Regular cardiac myocyte (primary cell): ENCODE results near the gene RNF223. TPM values are rescaled to one million over a fixed set of nuclear protein-coding genes. Genes with fewer than 3 reads are reported as not detected.

Experiments used
- total RNA-seq: library from RNA; depleted of rRNA; stranded (reverse); fragments of >200 nt; gene quantifications from 2 replicates; pipeline ENCODE4 v1.2.3, GENCODE V29; 2014

The RNF223 gene
- total RNA-seq = not detected in 2 replicates

GRCh38 chr1:1073743-1074587 lies at the start of gene RNF223:
Gene RNF223, minus strand, starts transcription at chr1:1074306. Its CDS starts 1,740 bp downstream, at chr1:1072566.

GRCh38 chr1:1115786-1116700 lies 41.9 kb upstream of the RNF223 start, which contains the start of gene C1orf159:
Gene C1orf159, minus strand, starts transcription at chr1:1116089. Its CDS starts 24,546 bp downstream, at chr1:1091543.

Other genes starting within 250 kb of the RNF223 start
- 4.5 and 5.8 TPM in 2 replicates for gene SAMD11, start 150.4 kb downstream of the RNF223 start, total RNA-seq
- 57.2 and 178 TPM in 2 replicates for gene NOC2L, start 115.0 kb downstream of the RNF223 start, total RNA-seq
- 5.0 and 7.9 TPM in 2 replicates for gene KLHL17, start 113.7 kb downstream of the RNF223 start, total RNA-seq
- gene PLEKHN1, start 107.8 kb downstream of the RNF223 start, total RNA-seq = 0.28 and 0.58 TPM in 2 replicates
- gene PERM1, start 92.2 kb downstream of the RNF223 start, total RNA-seq = 0.38 and 8.5 TPM in 2 replicates
- gene HES4, start 74.2 kb downstream of the RNF223 start, total RNA-seq = 4.2 and 7.6 TPM in 2 replicates
- 48.8 and 104 TPM in 2 replicates for gene ISG15, start 60.8 kb downstream of the RNF223 start, total RNA-seq
- 25.9 and 49.3 TPM in 2 replicates for gene AGRN, start 54.2 kb downstream of the RNF223 start, total RNA-seq
- 4.4 and 5.4 TPM in 2 replicates for gene C1orf159, start 41.8 kb upstream of the RNF223 start, total RNA-seq
- not detected in 2 replicates for gene TTLL10, start 99.6 kb upstream of the RNF223 start, total RNA-seq
- 0.28 TPM in 1 of 2 replicates, not detected in the other for gene TNFRSF18, start 132.3 kb upstream of the RNF223 start, total RNA-seq
- gene TNFRSF4, start 139.8 kb upstream of the RNF223 start, total RNA-seq = not detected in 2 replicates
- gene SDF4, start 157.7 kb upstream of the RNF223 start, total RNA-seq = 90.1 and 109 TPM in 2 replicates
- 28.2 and 31.2 TPM in 2 replicates for gene B3GALT6, start 157.9 kb upstream of the RNF223 start, total RNA-seq
- gene C1QTNF12, start 172.4 kb upstream of the RNF223 start, total RNA-seq = 0.38 and 0.85 TPM in 2 replicates
- gene UBE2J2, start 199.5 kb upstream of the RNF223 start, total RNA-seq = 31.3 and 43.5 TPM in 2 replicates
- gene SCNN1D, start 206.1 kb upstream of the RNF223 start, total RNA-seq = 0.58 and 1.4 TPM in 2 replicates
- gene ACAP3, start 233.6 kb upstream of the RNF223 start, total RNA-seq = 33.0 and 34.3 TPM in 2 replicates
- gene PUSL1, start 234.3 kb upstream of the RNF223 start, total RNA-seq = 8.7 and 22.8 TPM in 2 replicates